Stimulated activated naive CD4-positive, alpha-beta T cell treated with Interleukin-2 at 50 U/mL for 16 hours (primary cell): Measurements from ENCODE around the gene PTS.
"Not testable (repeated sequence)": the region's sequence is repeated elsewhere in the genome, so short reads cannot be mapped to it uniquely, and the experiment has no call there.

Source experiments
- DNase-seq: peaks from one replicate; lab custom pipeline; 2025; lab: John Stamatoyannopoulos, UW

PTS gene

DNA sequence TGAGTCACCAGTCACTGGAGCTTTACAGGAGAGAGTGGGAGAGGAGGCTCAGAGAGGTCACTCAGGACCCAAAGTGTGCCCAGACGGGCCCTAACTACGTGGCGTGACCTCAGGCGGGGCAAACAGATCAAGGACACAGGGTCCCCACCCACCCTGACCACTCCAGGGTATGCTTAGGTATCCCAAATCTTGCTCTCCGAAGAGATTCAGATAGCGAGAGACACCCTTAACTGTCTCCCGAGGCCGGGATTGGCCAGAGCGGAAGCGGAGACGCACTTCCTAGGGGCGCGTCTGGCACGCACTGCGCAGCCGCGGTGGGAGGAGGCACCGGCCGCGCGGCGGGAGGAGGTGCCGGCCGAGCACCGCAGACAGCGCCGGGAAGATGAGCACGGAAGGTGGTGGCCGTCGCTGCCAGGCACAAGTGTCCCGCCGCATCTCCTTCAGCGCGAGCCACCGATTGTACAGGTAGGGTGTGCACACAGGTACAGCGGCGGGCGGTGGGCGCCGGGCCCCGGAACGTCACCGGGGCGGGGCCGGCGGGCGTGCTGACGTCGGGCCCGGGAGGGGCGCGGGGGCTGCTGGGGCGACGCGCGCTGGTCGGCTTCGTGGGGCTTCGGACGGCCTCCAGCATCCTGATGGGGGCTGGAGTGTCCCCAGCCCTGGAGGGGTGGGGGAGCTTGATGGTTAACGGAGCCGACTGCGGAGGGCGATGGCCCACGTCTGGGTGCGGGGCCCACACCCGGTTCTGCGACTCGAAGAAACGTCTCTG lies at the start of gene PTS:
Gene PTS (plus strand): TSS at position 367 of the 769 bp plus-strand sequence. CDS start 16 bp downstream, at position 383.
- DNase-seq: peak; percentile 74

DNA sequence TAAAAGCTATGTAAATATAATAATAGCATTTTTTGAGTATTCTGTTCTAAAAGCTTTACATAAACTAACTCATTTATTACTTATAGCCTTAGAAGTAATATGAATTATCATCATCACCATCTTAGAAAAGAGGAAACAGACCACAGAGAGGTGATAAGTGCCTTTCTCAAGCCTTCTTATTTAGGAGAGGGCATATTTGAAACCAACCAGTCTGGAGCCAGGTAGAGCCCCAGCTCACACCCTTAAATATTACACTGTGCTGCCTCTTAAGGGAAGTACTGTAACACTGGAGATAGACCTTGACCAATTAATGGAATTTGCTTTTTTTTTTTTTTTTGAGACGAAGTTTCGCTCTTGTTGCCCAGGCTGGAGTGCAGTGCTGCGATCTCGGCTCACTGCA lies 48.6 kb upstream of the PTS start:
- DNase-seq: no peak

DNA sequence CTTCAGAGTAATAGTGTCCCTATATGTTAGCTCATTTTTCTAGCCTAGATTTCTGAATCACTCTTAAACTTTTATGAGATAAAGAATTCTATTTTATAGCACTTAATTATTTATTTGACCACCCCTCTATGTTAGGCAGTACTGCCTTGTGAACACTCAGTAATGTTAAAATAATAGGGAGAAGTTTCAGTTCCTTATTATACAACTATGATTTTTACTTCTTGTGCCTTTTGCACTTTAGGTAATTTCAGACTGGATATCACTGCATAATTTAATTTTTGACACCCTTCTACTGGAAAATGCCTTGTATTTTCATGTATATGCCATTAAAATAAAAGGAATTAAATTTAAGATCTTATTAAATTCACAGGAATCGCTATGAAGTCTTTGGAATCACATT lies 47.8 kb upstream of the PTS start:
- no peak for DNase-seq

DNA sequence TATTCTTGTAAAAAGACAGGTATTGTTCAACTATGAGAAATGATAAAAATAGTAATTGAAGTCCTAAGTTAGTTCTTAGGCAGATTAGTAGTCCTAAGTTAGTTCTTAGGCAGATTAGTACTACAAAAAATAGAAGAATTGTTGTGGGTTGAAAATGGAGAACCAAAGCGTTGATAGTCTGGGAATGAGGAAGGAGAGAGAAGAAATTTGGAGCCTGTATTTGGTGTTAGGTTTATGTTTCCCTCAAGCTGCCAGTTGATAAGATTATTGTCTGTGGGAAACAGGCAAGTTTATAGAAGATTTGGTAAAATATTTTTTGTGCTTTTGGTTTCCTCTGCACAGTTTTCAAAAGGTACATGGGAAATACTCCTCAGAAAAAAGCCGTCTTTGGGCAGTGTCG lies 47.3 kb upstream of the PTS start:
- no peak for DNase-seq

DNA sequence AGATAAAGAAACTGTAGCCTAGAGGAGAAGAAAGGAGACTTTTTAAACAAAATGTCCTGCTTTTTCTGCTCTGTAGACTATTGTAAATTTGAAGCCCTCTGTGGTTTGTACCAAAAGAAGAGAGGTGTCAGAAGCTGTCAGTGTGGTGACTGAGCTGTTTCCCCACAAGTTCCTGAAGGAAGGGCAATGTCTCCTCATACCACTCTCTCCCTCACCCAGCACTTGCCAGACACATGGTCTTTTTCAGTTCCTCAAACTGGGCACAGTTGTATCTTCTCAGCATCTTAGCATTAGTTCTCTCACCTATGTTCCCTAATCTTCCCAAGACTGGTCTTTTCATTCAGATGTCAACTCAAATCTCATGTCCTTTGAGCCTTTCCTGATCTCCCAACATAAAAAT lies 46.6 kb upstream of the PTS start:
- no peak for DNase-seq

DNA sequence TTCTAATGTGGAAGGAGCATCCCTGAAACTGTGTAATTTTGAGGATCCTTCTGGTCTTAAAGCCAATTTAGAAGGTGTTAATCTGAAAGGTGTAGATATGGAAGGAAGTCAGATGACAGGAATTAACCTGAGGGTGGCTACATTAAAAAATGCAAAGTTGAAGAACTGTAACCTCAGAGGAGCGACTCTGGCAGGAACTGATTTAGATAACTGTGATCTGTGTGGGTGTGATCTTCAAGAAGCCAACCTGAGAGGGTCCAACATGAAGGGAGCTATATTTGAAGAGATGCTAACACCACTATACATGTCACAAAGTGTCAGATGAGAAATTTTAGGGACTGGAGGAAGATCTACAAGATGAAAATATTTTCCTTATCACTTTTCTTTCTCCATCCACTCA lies 43.4 kb upstream of the PTS start:
- DNase-seq: no peak

DNA sequence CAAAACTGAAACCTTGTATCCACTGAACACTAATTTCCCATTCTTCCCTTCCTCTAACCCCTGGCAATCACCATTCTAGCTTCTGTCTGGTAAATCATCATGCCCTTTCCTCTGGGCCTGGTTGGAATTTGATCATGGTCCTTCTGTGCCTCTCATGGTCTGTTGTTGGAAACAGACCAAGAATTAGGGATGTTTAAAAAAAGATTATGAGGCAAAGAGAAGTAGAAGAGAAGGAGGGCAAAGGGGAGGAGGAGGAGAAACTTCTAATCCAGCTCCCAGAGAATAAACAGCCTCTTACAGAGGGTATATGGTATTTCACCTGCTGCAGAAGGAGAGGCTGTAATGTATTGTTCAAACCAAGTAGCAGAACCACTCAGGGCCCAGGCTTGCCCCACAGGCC lies 40.3 kb upstream of the PTS start:
- no peak for DNase-seq

DNA sequence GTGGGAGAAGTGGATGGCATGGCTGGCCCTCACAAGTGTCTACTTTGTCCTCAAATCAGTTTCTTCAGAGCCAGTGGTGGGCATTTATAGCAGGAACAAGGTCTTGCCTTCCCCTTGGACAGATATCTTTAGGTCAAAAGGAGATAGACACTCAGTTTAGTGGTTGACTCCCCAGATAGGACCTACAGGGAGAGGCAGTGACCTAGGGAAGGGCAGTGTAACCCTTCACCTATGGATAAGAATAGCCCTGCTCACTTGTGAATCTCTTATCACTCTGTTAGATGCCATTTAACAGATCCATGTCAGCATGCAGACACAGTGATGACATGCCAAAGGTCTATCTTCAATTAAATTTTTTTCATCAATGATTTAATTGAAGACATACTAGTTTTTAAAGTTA lies 39.9 kb upstream of the PTS start:
- DNase-seq: no peak

DNA sequence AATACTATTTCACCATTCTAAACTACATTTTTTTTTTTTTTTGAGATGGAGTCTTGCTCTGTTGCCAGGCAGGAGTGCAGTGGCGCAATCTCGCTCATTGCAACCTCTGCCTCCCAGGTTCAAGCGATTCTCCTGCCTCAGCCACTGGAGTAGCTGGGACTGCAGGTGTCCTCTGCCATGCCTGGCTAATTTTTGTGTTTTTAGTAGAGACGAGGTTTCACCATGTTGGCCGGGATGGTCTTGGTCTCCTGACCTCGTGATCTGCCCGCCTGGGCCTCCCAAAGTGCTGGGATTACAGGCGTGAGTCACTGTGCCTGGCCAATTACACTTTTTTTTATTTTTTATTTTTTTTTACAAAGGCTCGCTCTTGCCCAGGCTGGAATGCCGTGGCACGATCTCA lies 31.1 kb upstream of the PTS start:
- not testable (repeated sequence) for DNase-seq

DNA sequence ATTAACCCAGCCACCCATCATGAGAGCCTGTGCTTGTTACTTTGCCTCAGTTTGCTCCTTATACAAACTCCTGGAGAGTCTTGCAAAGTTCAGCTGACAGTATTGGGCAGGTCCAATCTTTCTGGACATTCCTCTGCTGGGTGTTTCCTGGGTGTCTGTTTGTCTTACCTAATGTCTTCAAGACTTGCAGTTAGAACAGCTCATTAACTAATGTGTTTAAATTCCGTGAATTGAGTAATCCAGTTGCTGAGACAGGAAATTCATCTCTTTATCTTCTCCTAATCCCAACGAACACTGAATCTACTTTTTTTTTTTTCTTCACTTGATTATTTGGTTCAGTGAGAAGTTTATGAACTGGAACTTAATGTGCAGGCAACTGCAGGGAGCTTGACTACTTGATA lies 30.3 kb upstream of the PTS start:
- no peak for DNase-seq

DNA sequence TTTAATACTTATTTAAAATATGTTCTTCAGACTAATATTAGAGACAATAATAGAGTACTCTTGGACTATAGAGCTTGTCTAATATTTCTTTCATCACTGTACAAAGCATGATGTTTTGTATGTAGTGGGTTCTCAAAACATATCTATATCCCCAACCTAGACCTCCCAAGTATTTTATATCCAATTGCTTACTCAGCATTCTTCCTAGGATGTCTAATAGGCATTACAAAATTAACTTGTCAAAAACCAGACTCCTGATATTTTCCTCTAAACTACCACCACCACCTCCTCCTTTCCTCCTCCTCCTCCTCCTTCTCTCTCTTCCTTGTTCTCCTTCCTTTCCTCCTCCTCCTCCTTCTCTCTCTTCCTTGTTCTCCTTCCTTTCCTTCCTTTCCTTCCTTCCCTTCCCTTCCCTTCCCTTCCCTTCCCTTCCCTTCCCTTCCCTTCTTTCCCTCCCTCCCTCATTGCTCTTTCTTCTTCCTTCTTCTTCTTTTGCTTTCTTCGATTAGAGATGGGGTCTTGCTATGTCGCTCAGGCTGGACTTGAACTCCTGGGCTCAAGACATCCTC lies 29.6 kb upstream of the PTS start:
- no peak for DNase-seq

DNA sequence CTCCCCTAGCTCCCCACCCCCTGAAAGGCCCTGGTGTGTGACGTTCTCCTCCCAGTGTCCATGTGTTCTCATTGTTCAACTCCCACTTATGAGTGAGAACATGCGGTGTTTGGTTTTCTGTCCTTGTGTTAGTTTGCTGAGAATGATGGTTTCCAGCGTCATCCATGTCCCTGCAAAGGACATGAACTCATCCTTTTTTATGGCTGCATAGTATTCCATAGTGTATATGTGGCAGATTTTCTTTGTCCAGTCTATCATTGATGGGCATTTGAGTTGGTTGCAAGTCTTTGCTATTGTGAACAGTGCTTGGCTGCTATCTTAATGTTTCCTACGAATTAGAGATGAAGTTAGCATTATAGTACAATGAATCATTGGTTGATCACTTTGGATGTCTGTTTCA lies 27.1 kb upstream of the PTS start:
- DNase-seq: not testable (repeated sequence)

DNA sequence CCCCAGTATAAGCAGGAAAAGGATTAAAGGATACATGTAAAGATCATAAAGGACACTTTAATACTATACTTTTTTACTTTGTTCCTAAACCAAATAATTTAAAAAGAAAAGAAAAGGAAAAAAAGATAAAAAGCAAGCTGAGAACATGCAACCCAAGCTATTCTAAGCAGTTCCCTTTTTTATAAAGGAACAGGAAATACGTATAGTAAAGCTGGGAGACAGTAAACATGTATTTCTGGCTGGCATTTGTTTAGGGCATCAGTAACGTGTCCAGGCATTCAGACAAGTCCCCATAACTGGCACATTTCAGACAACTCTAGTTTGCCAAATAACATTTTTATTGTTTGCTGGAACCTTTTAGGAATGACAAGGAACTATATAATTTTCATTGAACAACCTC lies 26.0 kb upstream of the PTS start:
- no peak for DNase-seq

DNA sequence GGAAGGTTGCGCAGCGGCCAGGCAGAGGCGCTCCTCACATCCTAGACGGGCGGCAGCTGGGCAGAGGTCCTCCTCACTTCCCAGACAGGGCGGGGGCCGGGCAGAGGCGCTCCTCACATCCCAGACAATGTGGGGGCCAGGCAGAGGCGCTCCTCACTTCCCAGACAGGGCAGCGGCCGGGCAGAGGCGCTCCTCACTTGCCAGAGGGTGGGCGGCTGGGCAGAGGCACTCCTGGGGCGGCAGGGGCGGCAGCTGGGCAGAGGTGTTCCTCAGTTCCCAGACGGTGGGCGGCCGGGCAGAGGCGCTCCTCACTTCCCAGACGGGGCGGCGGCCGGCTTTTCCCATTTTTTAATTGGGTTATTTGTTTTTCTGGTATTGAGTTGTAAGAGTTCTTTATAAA lies 20.2 kb upstream of the PTS start:
- DNase-seq: no peak

DNA sequence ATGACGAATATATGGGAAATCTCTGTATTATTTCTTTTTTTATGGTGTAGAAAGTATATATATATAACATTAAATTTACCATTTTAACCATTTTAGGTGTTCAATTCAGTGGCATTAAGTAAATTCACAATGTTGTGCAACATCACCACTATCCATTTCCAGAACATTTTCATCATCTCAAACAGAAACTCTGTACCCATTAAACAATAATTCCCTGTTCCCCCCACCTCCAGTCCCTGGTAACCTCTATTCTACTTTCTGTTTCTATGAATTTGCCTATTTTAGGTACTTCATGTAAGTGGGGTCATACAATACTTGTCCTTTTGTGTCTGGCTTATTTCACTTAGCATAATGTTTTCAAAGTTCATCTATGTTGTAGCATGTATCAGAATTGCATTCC lies 15.3 kb upstream of the PTS start:
- DNase-seq: no peak

DNA sequence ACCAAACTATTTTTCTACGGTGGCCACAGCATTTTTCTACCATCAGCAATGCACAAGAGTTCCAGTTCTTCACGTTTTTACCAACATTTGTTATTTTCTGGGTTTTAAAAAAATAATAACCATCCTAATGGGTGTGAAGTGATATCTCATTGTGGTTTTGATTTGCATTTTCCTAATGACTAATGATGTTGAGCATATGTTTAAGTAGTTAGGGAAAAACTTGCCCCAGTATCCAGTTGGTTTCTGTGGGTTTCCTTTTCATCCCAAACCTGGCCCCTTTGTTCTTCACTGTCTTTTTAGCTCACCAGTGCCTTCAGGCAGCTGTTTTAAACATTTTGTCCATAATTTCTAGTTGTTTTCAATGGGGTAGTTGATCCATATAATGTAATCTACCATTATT lies 14.7 kb upstream of the PTS start:
- no peak for DNase-seq

DNA sequence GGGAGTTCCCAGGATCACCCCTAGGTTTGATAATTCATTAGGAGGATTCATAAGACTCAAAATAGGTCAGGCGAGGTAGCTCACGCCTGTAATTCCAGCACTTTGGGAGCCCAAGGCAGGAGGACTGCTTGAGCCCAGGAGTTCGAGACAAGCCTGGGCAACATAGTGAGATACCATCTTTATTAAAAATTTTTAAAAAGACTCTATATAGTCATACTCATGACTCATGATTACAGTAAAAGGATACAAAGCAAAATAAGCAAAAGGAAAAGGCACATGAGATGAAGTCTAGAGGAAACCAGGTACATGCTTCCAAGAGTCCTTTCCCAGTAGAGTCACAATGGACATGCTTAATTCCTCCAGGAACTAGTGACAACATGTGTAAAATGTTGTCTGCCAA lies 13.9 kb upstream of the PTS start:
- DNase-seq: no peak

DNA sequence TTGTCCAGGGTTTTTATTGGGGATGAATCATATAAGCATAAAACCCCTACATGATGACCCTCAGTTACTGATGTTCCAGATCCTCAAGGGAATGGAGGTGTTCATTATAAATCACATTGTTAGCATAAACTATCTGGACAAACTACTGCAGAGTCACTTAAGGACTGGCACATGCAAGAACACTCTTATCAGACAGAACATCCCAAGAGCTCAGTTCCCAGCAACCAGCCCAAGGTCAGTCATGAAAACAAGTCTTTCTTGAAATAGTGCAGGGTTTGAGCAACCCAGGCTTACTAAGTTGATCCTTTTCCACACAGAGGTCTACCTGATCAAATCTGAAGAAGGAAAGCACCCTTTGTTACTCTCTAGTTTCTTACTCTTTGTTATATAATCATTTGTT lies 13.5 kb upstream of the PTS start:
- DNase-seq: no peak

DNA sequence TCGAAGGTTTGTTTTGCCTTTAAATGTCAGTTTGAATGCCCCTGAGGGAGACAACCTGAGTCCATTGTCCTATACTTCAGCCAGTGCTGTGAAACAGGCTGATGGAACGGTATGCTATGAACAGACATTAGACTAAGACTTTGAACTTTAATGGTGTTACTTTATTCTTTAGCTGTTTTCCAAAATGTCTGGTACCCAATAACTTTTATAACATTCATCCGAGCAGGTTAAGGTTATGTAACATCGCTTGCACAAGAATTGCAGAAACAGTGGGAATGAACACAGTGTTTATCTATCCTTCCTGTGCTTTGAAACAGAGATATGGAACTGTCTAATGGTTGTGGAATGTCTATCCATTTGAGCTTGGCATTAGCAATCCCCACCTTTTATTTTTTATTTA lies 12.5 kb upstream of the PTS start:
- no peak for DNase-seq

DNA sequence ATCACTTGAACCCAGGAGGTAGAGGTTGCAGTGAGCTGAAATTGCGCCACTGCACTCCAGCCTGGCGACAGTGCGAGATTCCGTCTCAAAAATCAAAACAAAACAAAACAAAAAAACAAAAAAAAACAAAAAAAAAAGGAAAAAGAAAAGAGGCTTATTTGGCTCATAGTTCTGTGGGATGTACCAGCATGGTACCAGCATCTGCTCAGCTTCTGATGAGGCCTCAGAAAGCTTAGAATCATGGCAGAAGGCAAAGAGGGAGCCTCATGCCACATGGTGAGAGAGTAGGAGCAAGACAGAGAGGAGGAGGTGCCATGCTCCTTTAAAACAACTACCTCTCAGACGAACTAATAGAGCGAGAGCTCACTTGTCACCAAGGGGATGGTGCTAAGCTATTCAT lies 10.6 kb upstream of the PTS start:
- DNase-seq: no peak

DNA sequence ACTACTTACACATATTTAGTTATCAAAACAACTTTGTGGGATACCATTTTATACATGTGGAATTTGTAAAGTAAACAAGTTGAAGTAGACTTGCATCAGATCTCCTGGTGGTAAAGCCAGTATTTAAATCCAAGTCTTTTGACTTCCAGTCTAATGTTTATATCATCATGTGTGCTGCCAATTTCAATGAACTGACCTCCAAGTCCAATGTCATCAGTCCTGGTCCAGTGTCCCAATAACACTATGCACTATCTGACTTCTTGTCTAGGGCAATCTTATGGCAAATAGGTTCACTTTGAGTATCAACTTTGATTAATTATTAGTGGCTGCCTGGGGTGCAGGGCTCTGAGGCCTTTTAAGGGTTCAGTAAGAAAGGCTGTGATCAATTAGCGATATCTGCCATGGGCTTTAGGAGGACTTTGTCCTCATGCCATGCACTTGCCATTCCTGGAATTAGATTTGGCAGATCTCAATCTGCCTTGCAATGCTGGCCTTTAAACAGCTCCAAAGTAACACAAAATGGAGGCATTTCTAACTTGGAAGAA lies 9.6 kb upstream of the PTS start:
- no peak for DNase-seq

DNA sequence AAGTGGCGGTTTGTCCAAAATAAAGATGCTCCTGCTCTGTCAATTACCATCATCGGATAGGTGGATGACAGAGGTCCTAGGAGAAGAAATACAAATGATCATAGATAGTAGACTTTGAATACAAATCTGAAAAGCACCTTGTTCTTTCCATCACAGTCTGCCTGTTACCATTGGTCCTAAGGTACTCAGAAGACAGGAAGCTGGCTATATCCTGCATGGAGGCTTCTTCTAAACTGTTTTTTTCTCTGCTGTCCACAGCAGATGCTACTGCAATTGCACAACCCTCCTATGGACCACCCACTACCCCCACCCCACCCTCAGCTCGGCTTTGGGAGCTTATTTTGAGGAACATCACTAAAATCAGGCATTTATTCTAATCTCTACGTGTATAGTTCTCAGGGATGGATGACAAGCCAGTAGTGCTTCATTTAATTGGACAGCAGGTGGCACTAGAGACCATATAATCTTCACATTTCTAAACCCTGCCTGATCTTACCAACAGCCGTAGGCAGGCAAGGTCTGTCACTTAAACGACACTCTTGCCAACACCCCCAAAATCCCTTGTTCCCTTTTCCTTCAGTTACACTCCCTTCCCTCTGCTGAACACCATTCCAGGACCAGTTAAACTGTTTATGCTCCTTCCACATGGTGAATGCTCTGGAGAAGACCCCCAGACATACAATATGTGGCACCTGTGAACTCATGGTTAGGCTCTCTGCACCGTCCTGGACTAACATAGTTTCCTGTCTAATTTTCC lies 6.6 kb upstream of the PTS start:
- peak; percentile 7 for DNase-seq

DNA sequence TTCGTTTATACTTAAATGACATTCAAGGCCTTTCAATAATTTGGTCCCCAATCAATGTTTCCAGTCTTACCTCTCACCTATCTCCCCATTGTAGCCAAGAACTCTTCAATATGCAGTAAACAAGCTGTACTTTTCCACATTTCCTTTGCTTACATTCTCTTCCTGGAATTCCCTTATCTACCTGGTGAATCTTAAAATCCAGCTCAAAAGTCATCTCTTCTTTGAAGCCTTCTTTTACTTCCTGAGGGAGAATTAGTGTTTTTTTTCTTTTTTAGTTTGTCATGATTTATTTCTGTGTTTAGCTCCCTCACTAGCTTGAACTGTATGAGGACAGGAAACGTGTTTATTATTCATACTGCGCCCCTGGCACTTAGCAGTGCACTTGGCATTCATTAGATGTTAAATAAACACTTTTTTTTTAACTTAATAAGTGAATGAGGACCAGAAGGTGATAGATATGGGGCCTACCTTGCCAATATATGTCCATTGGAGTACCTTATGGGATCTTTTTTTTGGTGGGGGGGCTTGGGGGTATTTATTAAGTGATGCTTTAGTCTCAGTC lies 4.9 kb upstream of the PTS start:
- no peak for DNase-seq
